ENCODE data around the gene ST6GALNAC5. TPM values are rescaled to one million over a fixed set of nuclear protein-coding genes. Genes with fewer than 3 reads are reported as not detected.

The ST6GALNAC5 gene
- total RNA-seq, 1 experiment from 2014 or later: not detected

DNA sequence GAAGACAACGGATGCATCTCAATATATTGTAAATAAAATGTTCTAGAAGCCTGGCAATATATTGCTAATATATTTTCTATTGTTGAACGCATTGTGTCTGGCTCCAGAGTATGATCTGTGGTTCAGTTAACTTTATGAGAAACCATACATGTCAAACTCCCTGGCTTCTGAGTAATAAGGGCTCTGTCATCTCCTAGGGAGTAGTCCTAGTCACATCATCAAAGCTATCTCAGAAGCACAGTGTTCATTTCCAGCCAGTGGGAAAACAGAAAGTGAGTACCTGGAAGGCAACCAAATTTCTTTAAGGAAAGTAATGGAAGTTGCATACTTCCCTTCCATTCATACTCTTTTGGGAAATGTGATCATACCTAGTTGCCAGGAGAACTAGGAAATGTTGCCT is 27.0 kb upstream of the ST6GALNAC5 start:
- ATAC-seq (no peak), DNase-seq (ENCODE audit: low read depth, low spot score) (no peak)
- Histone ChIP-seq H3K4me3 (ENCODE audit: low read depth in 2 of 2, low read length in 2 of 2) (no peak overlapping the region), H3K9me3 (ENCODE audit: control insufficient read depth, insufficient read depth, low read depth, low read length) (no peaks in the 10 kb centered on the region), H3K27ac (ENCODE audit: low read length) (no peak overlapping the region), H3K4me1 (ENCODE audit: control insufficient read depth, insufficient read depth, low read length) (no peaks in the 10 kb centered on the region), H3K27me3 (ENCODE audit: control insufficient read depth, insufficient read depth, low read length) (no peaks in the 10 kb centered on the region), H3K36me3 (ENCODE audit: control insufficient read depth, insufficient read depth, low read length) (no peaks in the 10 kb centered on the region)
- in situ Hi-C loops (cut with HindIII; ENCODE audit: low pct_unique_long_range_greater_than_20kb, low sequenced_read_pairs): no loop called here
- intact Hi-C loops (cut with micrococcal nuclease; ENCODE audit: unreplicated experiment): no loop called here
- BruUV-seq (replicated peaks): no TSS peak
- CTCF ChIA-PET: no interaction called here
- POLR2A ChIA-PET: no interaction called here
- TF ChIP-seq SIN3A (IDR thresholded peaks at IDR 0.05; ENCODE audit: borderline replicate concordance, insufficient read depth, low read depth, low read length) (no peak), TCF7L2 (IDR thresholded peaks at IDR 0.05; ENCODE audit: low read depth, low read length) (no peak), POLR2AphosphoS5 (IDR thresholded peaks at IDR 0.05; ENCODE audit: low read depth, low read length) (no peak)
- TF ChIP-seq, protein P1, sequence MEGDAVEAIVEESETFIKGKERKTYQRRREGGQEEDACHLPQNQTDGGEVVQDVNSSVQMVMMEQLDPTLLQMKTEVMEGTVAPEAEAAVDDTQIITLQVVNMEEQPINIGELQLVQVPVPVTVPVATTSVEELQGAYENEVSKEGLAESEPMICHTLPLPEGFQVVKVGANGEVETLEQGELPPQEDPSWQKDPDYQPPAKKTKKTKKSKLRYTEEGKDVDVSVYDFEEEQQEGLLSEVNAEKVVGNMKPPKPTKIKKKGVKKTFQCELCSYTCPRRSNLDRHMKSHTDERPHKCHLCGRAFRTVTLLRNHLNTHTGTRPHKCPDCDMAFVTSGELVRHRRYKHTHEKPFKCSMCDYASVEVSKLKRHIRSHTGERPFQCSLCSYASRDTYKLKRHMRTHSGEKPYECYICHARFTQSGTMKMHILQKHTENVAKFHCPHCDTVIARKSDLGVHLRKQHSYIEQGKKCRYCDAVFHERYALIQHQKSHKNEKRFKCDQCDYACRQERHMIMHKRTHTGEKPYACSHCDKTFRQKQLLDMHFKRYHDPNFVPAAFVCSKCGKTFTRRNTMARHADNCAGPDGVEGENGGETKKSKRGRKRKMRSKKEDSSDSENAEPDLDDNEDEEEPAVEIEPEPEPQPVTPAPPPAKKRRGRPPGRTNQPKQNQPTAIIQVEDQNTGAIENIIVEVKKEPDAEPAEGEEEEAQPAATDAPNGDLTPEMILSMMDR (IDR thresholded peaks at IDR 0.05): no peak
- TF ChIP-seq, protein P2, sequence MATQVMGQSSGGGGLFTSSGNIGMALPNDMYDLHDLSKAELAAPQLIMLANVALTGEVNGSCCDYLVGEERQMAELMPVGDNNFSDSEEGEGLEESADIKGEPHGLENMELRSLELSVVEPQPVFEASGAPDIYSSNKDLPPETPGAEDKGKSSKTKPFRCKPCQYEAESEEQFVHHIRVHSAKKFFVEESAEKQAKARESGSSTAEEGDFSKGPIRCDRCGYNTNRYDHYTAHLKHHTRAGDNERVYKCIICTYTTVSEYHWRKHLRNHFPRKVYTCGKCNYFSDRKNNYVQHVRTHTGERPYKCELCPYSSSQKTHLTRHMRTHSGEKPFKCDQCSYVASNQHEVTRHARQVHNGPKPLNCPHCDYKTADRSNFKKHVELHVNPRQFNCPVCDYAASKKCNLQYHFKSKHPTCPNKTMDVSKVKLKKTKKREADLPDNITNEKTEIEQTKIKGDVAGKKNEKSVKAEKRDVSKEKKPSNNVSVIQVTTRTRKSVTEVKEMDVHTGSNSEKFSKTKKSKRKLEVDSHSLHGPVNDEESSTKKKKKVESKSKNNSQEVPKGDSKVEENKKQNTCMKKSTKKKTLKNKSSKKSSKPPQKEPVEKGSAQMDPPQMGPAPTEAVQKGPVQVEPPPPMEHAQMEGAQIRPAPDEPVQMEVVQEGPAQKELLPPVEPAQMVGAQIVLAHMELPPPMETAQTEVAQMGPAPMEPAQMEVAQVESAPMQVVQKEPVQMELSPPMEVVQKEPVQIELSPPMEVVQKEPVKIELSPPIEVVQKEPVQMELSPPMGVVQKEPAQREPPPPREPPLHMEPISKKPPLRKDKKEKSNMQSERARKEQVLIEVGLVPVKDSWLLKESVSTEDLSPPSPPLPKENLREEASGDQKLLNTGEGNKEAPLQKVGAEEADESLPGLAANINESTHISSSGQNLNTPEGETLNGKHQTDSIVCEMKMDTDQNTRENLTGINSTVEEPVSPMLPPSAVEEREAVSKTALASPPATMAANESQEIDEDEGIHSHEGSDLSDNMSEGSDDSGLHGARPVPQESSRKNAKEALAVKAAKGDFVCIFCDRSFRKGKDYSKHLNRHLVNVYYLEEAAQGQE (IDR thresholded peaks at IDR 0.05; ENCODE audit: insufficient read depth in 1 of 2, low read depth in 2 of 2, low read length in 1 of 2): no peak

DNA sequence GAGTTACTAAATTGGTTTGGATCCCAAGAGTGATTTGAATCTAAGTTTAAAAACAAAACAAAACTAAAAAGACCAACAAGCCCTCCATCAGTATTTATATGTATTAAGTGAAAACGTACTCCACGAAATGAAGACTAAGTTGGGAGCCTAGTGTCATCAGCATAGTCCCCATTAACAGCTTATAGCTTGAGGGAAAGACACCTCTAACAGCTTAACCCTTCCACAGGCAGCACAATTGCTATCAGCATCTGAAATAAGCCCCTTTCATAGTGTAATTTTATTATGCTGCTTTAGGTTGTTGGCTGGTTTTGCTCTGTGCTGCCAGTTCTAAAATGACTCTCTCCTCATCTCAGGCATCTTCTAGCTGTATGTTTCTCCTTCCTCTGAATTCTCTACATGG is 25.8 kb upstream of the ST6GALNAC5 start:
- TF ChIP-seq SIN3A (IDR thresholded peaks at IDR 0.05; ENCODE audit: borderline replicate concordance, insufficient read depth, low read depth, low read length): no peak
- in situ Hi-C loops (cut with HindIII; ENCODE audit: low pct_unique_long_range_greater_than_20kb, low sequenced_read_pairs) (no loop called here), intact Hi-C loops (cut with micrococcal nuclease; ENCODE audit: unreplicated experiment) (no loop called here)
- ATAC-seq (no peak), DNase-seq (ENCODE audit: low read depth, low spot score) (no peak)
- Histone ChIP-seq H3K27ac (ENCODE audit: low read length) (no peak overlapping the region), H3K36me3 (ENCODE audit: control insufficient read depth, insufficient read depth, low read length) (no peaks in the 10 kb centered on the region), H3K4me1 (ENCODE audit: control insufficient read depth, insufficient read depth, low read length) (no peaks in the 10 kb centered on the region), H3K27me3 (ENCODE audit: control insufficient read depth, insufficient read depth, low read length) (no peaks in the 10 kb centered on the region), H3K4me3 (ENCODE audit: low read depth in 2 of 2, low read length in 2 of 2) (no peak overlapping the region), H3K9me3 (ENCODE audit: control insufficient read depth, insufficient read depth, low read depth, low read length) (no peaks in the 10 kb centered on the region)
- no TSS peak for BruUV-seq (replicated peaks)
- CTCF ChIA-PET: no interaction called here
- POLR2A ChIA-PET: no interaction called here

DNA sequence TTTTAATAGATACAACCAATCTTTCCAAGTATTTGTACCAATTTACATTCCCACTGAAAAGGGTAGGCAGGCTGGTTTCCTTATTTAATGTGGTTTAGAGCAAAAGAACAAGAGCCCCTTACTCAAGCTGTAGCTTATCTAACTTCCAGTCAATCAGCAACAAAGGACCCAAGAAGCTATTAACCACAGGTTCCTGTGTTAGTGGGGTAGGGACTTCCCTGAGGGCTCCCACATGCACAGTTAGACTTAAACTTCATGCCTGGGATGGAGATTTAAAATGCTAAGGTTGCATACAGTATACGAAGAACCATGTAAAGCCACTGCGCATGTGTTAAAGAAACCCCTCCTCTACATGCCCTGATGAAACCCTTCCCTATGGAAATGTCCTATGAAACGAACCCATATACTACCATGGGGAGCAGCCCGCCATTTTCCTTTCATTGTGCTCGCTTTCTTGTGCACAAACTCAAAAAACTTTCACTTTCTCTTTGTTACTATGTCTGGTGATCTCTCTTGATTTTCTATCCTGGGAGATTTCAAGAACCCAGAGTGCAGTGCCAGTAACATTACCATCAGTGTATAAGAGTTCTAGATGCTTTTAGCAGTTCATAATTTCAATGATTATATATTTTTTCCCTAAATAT is 23.3 kb upstream of the ST6GALNAC5 start:
- no peak for TF ChIP-seq POLR2AphosphoS5 (IDR thresholded peaks at IDR 0.05; ENCODE audit: low read depth, low read length)
- TF ChIP-seq, protein P1 (IDR thresholded peaks at IDR 0.05): no peak
- TF ChIP-seq SIN3A (IDR thresholded peaks at IDR 0.05; ENCODE audit: borderline replicate concordance, insufficient read depth, low read depth, low read length): no peak
- TF ChIP-seq TCF7L2 (IDR thresholded peaks at IDR 0.05; ENCODE audit: low read depth, low read length): no peak
- TF ChIP-seq, protein P2 (IDR thresholded peaks at IDR 0.05; ENCODE audit: insufficient read depth in 1 of 2, low read depth in 2 of 2, low read length in 1 of 2): no peak
- POLR2A ChIA-PET: no interaction called here
- Histone ChIP-seq H3K27me3 (ENCODE audit: control insufficient read depth, insufficient read depth, low read length) (no peaks in the 10 kb centered on the region), H3K4me1 (ENCODE audit: control insufficient read depth, insufficient read depth, low read length) (no peaks in the 10 kb centered on the region), H3K9me3 (ENCODE audit: control insufficient read depth, insufficient read depth, low read depth, low read length) (no peaks in the 10 kb centered on the region), H3K4me3 (ENCODE audit: low read depth in 2 of 2, low read length in 2 of 2) (peak overlapping the region in 1 of 2 experiments; percentile 12; a peak in 1 of 4 replicates), H3K27ac (ENCODE audit: low read length) (no peak overlapping the region), H3K36me3 (ENCODE audit: control insufficient read depth, insufficient read depth, low read length) (no peaks in the 10 kb centered on the region)
- CTCF ChIA-PET: interaction anchor here (0.6 kb wide), 1 partner anchor 790 kb away, joined by 3 read pairs; no protein-coding TSS in a partner anchor
- no TSS peak for BruUV-seq (replicated peaks)
- in situ Hi-C loops (cut with HindIII; ENCODE audit: low pct_unique_long_range_greater_than_20kb, low sequenced_read_pairs) (no loop called here), intact Hi-C loops (cut with micrococcal nuclease; ENCODE audit: unreplicated experiment) (no loop called here)
- DNase-seq (ENCODE audit: low read depth, low spot score) (no peak), ATAC-seq (no peak)

Measured in Panc1 (cell line).